HepG2 (cell line): ENCODE measurements around the gene TSNAXIP1. TPM values are rescaled to one million over a fixed set of nuclear protein-coding genes. Genes with fewer than 3 reads are reported as not detected.

ENCODE experiments used
- FOXC1 ChIP-seq: sonication (generic); formaldehyde crosslinking; IDR thresholded peaks from 2 replicates; pipeline ENCODE4 v1.8.0; 2022; ENCODE audit warnings: mild to moderate bottlenecking, missing genetic modification reagents, borderline replicate concordance
- FOXK2 ChIP-seq: fragments of 450-650 bp; IDR thresholded peaks from 2 replicates; pipeline ENCODE4 v1.6.1; 2016
- KLF9 ChIP-seq: IDR thresholded peaks from 2 replicates; pipeline ENCODE4 v1.6.1; 2016; ENCODE audit warnings: low read depth
- LCORL ChIP-seq, 2 experiments: fragments of 450-650 bp in 1 of 2; sonication (generic) in 1 of 2; formaldehyde crosslinking in 1 of 2; IDR thresholded peaks; 2 replicates each; pipeline versions ENCODE4 v1.5.0 to v1.6.1; 2017 to 2020; ENCODE audit warnings: antibody characterized with exemption in 1 of 2, missing genetic modification reagents in 1 of 2
- MATR3 ChIP-seq: sonication (generic); formaldehyde crosslinking; IDR thresholded peaks from 2 replicates; pipeline ENCODE4 v1.4.0; 2020; ENCODE audit warnings: missing genetic modification reagents
- PAX8 ChIP-seq: sonication (generic); formaldehyde crosslinking; IDR thresholded peaks from 2 replicates; pipeline ENCODE4 v1.8.0; 2022; ENCODE audit warnings: mild to moderate bottlenecking, missing genetic modification reagents, borderline replicate concordance
- SAP130 ChIP-seq: IDR thresholded peaks from 2 replicates; pipeline ENCODE4 v1.6.1; 2016; ENCODE audit warnings: low read depth
- ZFP36 ChIP-seq: fragments of 150-350 bp; IDR thresholded peaks from 2 replicates; pipeline ENCODE4 v1.6.1; 2018; ENCODE audit warnings: borderline replicate concordance, low read length, low read depth; ENCODE audit not compliant: partially characterized antibody
- ZKSCAN8 ChIP-seq: IDR thresholded peaks from 2 replicates; pipeline ENCODE4 v1.6.1; 2016; ENCODE audit warnings: borderline replicate concordance, missing genetic modification reagents, missing compliant biosample characterization
- ZNF317 ChIP-seq: sonication (generic); formaldehyde crosslinking; IDR thresholded peaks from 2 replicates; pipeline ENCODE4 v1.5.0; 2020; ENCODE audit warnings: mild to moderate bottlenecking, missing genetic modification reagents
- ZNF335 ChIP-seq: sonication (generic); formaldehyde crosslinking; IDR thresholded peaks from 2 replicates; pipeline ENCODE4 v1.4.0; 2020; ENCODE audit warnings: missing genetic modification reagents
- ZNF839 ChIP-seq: sonication (generic); formaldehyde crosslinking; IDR thresholded peaks from 2 replicates; pipeline ENCODE4 v1.4.0; 2020; ENCODE audit warnings: missing genetic modification reagents, mild to moderate bottlenecking, borderline replicate concordance
- polyA plus RNA-seq, 8 experiments: library from polyadenylated mRNA; depleted of rRNA in 3 of 8; stranded (reverse) in 7 of 8; unstranded in 1 of 8; fragments of >200 nt; fragmentation: Illumina TruSeq in 4 of 8; extraction: Trizol in 4 of 8; gene quantifications; 2 replicates each; pipeline versions ENCODE4 v1.2.1 to v1.2.3, GENCODE V29; 2011 to 2016; ENCODE audit warnings: low read depth in 4 of 8, missing spikeins in 1 of 8, mixed read lengths in 1 of 8; ENCODE audit not compliant: insufficient read depth in 1 of 8
- total RNA-seq, 5 experiments: library from RNA; depleted of rRNA; stranded (reverse); fragments of >200 nt; fragmentation: Illumina TruSeq; extraction: Trizol; gene quantifications; 2 replicates each; pipeline ENCODE4 v1.2.3, GENCODE V29; 2016; ENCODE audit warnings: low read depth in 1 of 5
- TF ChIP-seq, protein P1 (sequence below): IDR thresholded peaks from 2 replicates; pipeline ENCODE4 v1.6.1; 2018; ENCODE audit warnings: missing genetic modification reagents, mild to moderate bottlenecking, missing compliant biosample characterization
- TF ChIP-seq, protein P2 (sequence below): sonication (generic); formaldehyde crosslinking; IDR thresholded peaks from 2 replicates; pipeline ENCODE4 v1.8.0; 2022; ENCODE audit warnings: missing genetic modification reagents, low read depth, mild to moderate bottlenecking, borderline replicate concordance
- TF ChIP-seq, protein P3 (sequence below): sonication (generic); formaldehyde crosslinking; IDR thresholded peaks from 2 replicates; pipeline ENCODE4 v1.5.0; 2020; ENCODE audit warnings: mild to moderate bottlenecking, missing genetic modification reagents
- TF ChIP-seq, protein P4 (sequence below): sonication (generic); formaldehyde crosslinking; IDR thresholded peaks from 2 replicates; pipeline ENCODE4 v1.4.0; 2020; ENCODE audit warnings: mild to moderate bottlenecking, missing genetic modification reagents
- TF ChIP-seq, protein P5 (sequence below): sonication (generic); formaldehyde crosslinking; IDR thresholded peaks from 2 replicates; pipeline ENCODE4 v1.4.0; 2020; ENCODE audit warnings: mild to moderate bottlenecking, missing genetic modification reagents
- TF ChIP-seq, protein P6 (sequence below): fragments of 450-650 bp; IDR thresholded peaks from 2 replicates; pipeline ENCODE4 v1.6.1; 2017

The TSNAXIP1 gene
- total and polyA plus RNA-seq, 2 of the 13 experiments (the other 11 are each of a cell fraction or from before 2014, with no cell fraction given), result 0.37 to 0.86 TPM

DNA sequence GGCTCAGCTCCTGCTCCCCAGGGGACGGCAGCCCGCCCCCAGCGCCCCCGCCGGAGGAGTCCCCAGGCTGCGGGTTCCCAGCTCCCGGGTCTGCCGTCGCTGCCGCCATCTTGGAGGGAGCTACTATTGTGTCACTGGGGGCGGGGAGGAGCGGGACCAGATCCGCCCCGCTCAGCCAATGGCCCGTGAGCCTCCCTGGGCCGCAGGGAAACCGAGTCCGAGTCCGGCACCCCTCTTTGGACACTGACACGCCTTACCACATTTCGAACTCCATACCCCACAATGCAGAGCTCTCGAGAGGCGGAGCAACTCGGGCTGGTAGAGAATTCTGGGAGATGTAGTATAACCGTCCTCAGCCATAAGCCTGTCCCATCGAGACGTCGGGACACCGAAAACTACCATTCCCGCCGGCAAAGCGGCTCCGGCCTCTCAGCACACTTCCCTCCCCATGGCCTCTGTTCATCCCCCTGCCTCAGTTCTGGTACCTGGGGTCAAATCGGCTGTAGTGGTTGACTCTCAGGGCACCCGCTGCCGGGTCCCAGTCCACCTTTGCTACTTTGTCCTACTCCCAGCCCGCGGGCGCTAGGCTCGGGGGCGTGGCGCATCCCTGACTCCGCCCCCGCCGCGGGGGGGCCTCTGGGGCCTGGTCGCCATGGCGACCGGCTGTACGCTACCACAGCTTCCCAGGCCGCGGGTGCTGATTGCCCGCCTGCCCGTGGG lies at the start of gene TSNAXIP1, which contains the start of gene RANBP10 (continued):
- TF ChIP-seq, protein P1, sequence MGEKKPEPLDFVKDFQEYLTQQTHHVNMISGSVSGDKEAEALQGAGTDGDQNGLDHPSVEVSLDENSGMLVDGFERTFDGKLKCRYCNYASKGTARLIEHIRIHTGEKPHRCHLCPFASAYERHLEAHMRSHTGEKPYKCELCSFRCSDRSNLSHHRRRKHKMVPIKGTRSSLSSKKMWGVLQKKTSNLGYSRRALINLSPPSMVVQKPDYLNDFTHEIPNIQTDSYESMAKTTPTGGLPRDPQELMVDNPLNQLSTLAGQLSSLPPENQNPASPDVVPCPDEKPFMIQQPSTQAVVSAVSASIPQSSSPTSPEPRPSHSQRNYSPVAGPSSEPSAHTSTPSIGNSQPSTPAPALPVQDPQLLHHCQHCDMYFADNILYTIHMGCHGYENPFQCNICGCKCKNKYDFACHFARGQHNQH, result peak; percentile 18; the same call in 1 of the 2 replicates
- TF ChIP-seq, protein P2, sequence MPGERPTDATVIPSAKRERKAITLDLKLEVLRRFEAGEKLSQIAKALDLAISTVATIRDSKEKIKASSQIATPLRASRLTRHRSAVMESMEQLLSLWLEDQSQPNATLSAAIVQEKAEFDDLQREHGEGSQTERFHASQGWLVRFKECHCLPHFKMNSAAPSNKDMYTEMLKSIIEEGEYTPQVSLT (CRISPR knock-in tag), result no peak
- TF ChIP-seq LCORL (IDR thresholded peaks at IDR 0.05), result no peak
- TF ChIP-seq LCORL (CRISPR knock-in tag; IDR thresholded peaks at IDR 0.05), result no peak
- TF ChIP-seq PAX8, result 0 out of 2 replicates have a peak, but pooled peaks have one; percentile 38
- TF ChIP-seq FOXK2, result no peak
- peak; percentile 58 for TF ChIP-seq ZNF317 (CRISPR knock-in tag)
- peak; percentile 57; the same call in 1 of the 2 replicates for TF ChIP-seq FOXC1 (CRISPR knock-in tag)
- peak; percentile 96; the same call in 1 of the 2 replicates for TF ChIP-seq ZNF839
- TF ChIP-seq ZKSCAN8 (CRISPR knock-in tag), result no peak
- TF ChIP-seq SAP130, result peak; percentile 98; the same call in 1 of the 2 replicates
- no peak for TF ChIP-seq ZFP36
- peak; percentile 60 for TF ChIP-seq ZNF335 (CRISPR knock-in tag)
- TF ChIP-seq KLF9 (CRISPR knock-in tag), result peak; percentile 27; the same call in 1 of the 2 replicates
- TF ChIP-seq, protein P3, sequence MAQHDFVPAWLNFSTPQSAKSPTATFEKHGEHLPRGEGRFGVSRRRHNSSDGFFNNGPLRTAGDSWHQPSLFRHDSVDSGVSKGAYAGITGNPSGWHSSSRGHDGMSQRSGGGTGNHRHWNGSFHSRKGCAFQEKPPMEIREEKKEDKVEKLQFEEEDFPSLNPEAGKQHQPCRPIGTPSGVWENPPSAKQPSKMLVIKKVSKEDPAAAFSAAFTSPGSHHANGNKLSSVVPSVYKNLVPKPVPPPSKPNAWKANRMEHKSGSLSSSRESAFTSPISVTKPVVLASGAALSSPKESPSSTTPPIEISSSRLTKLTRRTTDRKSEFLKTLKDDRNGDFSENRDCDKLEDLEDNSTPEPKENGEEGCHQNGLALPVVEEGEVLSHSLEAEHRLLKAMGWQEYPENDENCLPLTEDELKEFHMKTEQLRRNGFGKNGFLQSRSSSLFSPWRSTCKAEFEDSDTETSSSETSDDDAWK (CRISPR knock-in tag), result no peak
- TF ChIP-seq, protein P4, sequence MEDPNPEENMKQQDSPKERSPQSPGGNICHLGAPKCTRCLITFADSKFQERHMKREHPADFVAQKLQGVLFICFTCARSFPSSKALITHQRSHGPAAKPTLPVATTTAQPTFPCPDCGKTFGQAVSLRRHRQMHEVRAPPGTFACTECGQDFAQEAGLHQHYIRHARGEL (CRISPR knock-in tag), result no peak
- TF ChIP-seq, protein P5, sequence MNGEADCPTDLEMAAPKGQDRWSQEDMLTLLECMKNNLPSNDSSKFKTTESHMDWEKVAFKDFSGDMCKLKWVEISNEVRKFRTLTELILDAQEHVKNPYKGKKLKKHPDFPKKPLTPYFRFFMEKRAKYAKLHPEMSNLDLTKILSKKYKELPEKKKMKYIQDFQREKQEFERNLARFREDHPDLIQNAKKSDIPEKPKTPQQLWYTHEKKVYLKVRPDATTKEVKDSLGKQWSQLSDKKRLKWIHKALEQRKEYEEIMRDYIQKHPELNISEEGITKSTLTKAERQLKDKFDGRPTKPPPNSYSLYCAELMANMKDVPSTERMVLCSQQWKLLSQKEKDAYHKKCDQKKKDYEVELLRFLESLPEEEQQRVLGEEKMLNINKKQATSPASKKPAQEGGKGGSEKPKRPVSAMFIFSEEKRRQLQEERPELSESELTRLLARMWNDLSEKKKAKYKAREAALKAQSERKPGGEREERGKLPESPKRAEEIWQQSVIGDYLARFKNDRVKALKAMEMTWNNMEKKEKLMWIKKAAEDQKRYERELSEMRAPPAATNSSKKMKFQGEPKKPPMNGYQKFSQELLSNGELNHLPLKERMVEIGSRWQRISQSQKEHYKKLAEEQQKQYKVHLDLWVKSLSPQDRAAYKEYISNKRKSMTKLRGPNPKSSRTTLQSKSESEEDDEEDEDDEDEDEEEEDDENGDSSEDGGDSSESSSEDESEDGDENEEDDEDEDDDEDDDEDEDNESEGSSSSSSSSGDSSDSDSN (CRISPR knock-in tag), result peak; percentile 81
- TF ChIP-seq, protein P6, sequence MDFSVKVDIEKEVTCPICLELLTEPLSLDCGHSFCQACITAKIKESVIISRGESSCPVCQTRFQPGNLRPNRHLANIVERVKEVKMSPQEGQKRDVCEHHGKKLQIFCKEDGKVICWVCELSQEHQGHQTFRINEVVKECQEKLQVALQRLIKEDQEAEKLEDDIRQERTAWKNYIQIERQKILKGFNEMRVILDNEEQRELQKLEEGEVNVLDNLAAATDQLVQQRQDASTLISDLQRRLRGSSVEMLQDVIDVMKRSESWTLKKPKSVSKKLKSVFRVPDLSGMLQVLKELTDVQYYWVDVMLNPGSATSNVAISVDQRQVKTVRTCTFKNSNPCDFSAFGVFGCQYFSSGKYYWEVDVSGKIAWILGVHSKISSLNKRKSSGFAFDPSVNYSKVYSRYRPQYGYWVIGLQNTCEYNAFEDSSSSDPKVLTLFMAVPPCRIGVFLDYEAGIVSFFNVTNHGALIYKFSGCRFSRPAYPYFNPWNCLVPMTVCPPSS, result no peak
- no peak for TF ChIP-seq MATR3
